Psoas muscle (tissue), 8 donors: ENCODE measurements around the gene FBXO3. TPM values are rescaled to one million over a fixed set of nuclear protein-coding genes. Genes with fewer than 3 reads are reported as not detected.

ENCODE experiments used
- ATAC-seq, 4 donors: fragments of 200-7000 bp; cut with Tn5 transposase; one replicate each; pipeline ENCODE4 v1.9.1; 2020; ENCODE audit warnings: moderate library complexity in 3 of 4, mild to moderate bottlenecking in 2 of 4
- DNase-seq, 2 donors: peaks; one replicate each; pipeline ENCODE4 v3.0.0-alpha.2; 2020
- H3K27ac ChIP-seq: fragments of 200-600 bp; one replicate; pipeline ENCODE4 v1.8.0; 2022
- H3K27me3 ChIP-seq, 3 donors: fragments of 200-600 bp in 1 of 3; one replicate each; pipeline versions ENCODE4 v1.6.1 to v1.8.0; 2013 to 2022; ENCODE audit warnings: low read length in 2 of 3, mild to moderate bottlenecking in 2 of 3, moderate library complexity in 1 of 3; ENCODE audit not compliant: insufficient read depth in 3 of 3
- H3K36me3 ChIP-seq, 2 donors: fragments of 200-600 bp in 1 of 2; one replicate each; pipeline versions ENCODE4 v1.6.1 to v1.8.0; 2013 to 2022; ENCODE audit warnings: low read depth in 1 of 2, mild to moderate bottlenecking in 1 of 2, moderate library complexity in 1 of 2; ENCODE audit not compliant: insufficient read depth in 1 of 2
- H3K4me1 ChIP-seq: fragments of 200-600 bp; one replicate; pipeline ENCODE4 v1.8.0; 2022
- H3K4me3 ChIP-seq: fragments of 200-600 bp; one replicate; pipeline ENCODE4 v1.8.0; 2022; ENCODE audit warnings: mild to moderate bottlenecking
- H3K9me3 ChIP-seq: fragments of 200-600 bp; one replicate; pipeline ENCODE4 v1.8.0; 2022
- CTCF ChIP-seq: fragments of 200-600 bp; IDR thresholded peaks from one replicate; pipeline ENCODE4 v1.8.0; 2022; ENCODE audit warnings: antibody characterized with exemption
- WGBS, 3 donors: extraction: QIAGEN DNeasy Blood & Tissue Kit; methylation state at CpG; one replicate each; pipeline versions ENCODE4 v1.1.6 to v1.1.7; 2013; 5-methylcytosine and 5-hydroxymethylcytosine counted together
- intact Hi-C, 2 donors: fragments of 100-400 bp; cut with DNase I; formaldehyde crosslinking; loops; one replicate each; pipeline versions ENCODE4 v1.11.0 to v1.14.2; 2022
- polyA plus RNA-seq, 3 donors: library from polyadenylated mRNA; stranded (reverse); fragments of 200-250 nt; gene quantifications; one replicate each; pipeline ENCODE4 v1.2.3, GENCODE V29; 2013
- total RNA-seq, 4 donors: library from RNA; stranded (reverse); fragmentation: NEBNext Ultra II Directional in 2 of 4; extraction: Animal tissue kit (Norgen Biotek cat#: 25700) in 2 of 4; gene quantifications; one replicate each; pipeline versions ENCODE4 v1.2.1 to v1.2.4, GENCODE V29; 2021 to 2023
- donor health status: healthy with polysubstance abuse.
- donor health status: DM: no; HTN: no; CAD: no; lungs with moderate emphysema.
- donor health status: Bipolar disorder and iron deficiency.
- donor health status: healthy.
- donor health status: DM: yes; HTN: yes; CAD: no.
- donor health status: DM: no; HTN: no; CAD: no.
- donor health status: DM: no; HTN: no; CAD: no.
- donor health status: DM: yes; HTN: yes; CAD: no.

FBXO3 gene
- total and polyA plus RNA-seq, 7 donors: 13.4 to 52.6 (median 36.7) TPM

GRCh38 chr11:33724644-33725035 is 49.7 kb downstream of the FBXO3 start:
- peaks cover 84% of the 10 kb centered on the region for H3K4me1 ChIP-seq
- TF ChIP-seq CTCF: no peak
- H3K9me3 ChIP-seq: no peaks in the 10 kb centered on the region
- H3K36me3 ChIP-seq: peaks cover 0 to 15% of the 10 kb centered on the region in 2 donors
- intact Hi-C loops: no loop called here
- WGBS, 3 donors: 29 to 45% (median 42%) methylated on average over 4 of the region's 4 CpGs
- peak in 3 of 4 donors; percentile 13 to 37 (median 30) for ATAC-seq
- peak overlapping the region; percentile 22 for H3K4me3 ChIP-seq
- H3K27ac ChIP-seq: peak overlapping the region; percentile 96
- no peak for DNase-seq
- H3K27me3 ChIP-seq: no peaks in the 10 kb centered on the region

DNA sequence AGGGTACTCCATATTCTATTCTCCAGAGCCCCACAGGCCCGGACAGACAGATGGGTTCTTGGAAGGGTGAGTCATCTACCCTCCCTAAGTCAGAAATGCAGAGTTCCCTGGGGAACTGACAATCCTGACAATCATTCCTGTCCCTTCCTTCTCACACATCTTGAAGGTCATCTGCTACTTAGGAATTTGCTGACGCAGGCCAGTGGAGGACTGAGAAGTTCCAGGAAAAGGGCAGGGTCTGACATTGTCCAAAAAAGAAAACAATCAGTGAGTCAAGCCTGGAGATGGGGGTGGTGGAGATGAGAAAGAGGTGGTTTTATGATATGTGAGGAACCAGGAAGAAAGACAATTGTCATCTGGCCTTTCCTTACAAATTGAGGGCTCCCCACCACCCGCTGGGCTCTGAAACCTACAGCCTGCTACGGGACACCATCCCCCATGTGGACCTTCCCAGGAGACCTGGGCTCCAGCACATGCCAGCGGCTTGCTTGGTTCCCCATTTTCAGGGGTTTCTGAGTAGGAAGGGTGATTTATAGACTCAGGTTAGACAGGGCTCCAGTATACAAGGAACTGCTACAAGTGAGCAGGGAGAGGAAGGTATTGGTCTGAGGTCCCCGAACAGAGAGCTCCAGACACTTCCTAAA is 51.0 kb downstream of the FBXO3 start:
- intact Hi-C loops: no loop called here
- H3K27ac ChIP-seq: peak overlapping the region; percentile 96
- H3K36me3 ChIP-seq: peaks cover 2 to 24% of the 10 kb centered on the region in 2 donors
- no peaks in the 10 kb centered on the region for H3K9me3 ChIP-seq
- H3K27me3 ChIP-seq: no peaks in the 10 kb centered on the region
- ATAC-seq (peak in 3 of 4 donors; percentile 6 to 46 (median 34)), DNase-seq (peak in 1 of 2 donors; percentile 56)
- WGBS, 3 donors: 51 to 59% (median 52%) methylated on average over 6 of the region's 6 CpGs
- peak overlapping the region; percentile 22 for H3K4me3 ChIP-seq
- peaks cover 85% of the 10 kb centered on the region for H3K4me1 ChIP-seq
- TF ChIP-seq CTCF: no peak

DNA sequence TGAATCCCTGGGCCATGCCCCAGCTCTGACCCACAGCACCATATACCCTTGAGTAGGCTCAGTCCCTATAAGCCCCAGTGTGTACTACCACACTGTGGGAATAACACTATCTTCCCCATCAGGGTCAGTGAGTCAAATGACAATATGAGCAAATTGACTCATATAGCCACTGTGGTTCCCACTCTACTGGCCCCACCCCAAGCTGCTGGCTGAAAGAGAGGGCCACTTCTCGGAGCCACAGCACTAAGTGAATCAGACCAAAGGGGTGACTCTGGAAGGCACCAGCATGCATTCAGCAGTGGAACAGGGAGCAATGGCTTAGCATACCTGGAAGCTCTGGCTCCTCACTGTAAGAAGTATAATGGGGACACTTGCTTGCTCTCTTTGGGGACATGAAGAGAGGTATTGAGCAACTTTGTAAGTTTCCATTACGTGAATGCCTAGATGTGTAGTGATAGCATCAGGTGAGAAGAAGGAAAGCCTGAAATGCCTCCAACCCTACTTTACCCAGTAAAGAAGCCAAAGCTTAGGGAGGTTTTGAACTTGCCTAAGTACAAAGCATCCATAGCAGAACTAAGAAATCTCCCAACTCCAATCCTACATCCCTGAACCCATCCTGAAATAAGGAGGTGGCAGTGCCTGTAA is 51.6 kb downstream of the FBXO3 start:
- Histone ChIP-seq H3K9me3 (no peaks in the 10 kb centered on the region), H3K4me1 (peaks cover 92% of the 10 kb centered on the region), H3K27me3 (no peaks in the 10 kb centered on the region), H3K36me3 (peaks cover 2 to 31% of the 10 kb centered on the region in 2 donors), H3K4me3 (peak overlapping the region; percentile 12), H3K27ac (peak overlapping the region; percentile 96)
- 30 to 46% (median 31%) methylated on average over 2 of the region's 2 CpGs for WGBS, 3 donors
- no peak for TF ChIP-seq CTCF
- ATAC-seq (peak; percentile 61 to 67 (median 64)), DNase-seq (peak; percentile 62 to 73)
- intact Hi-C loops: no loop called here

DNA sequence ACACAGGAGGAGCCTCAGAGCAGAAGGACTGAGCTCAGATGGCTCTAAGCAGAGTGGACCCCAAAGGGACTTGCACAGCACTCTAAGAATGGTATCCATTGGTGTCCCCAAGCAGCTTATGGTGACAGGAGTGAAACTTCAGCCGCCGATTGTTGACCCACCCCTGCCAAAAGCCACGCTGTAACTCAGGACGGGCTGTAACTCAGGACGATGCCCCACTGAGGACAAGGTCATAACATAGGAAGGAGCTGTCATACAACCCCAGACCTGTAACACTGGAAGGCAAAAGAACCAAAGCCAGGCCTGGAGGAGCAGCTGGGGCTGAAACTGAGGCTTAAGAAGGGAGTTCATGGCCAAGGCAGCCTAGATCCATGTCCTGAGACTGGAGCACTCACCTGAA is 52.3 kb downstream of the FBXO3 start:
- ATAC-seq (peak; percentile 74 to 84 (median 78)), DNase-seq (peak; percentile 38 to 77)
- 25 to 27% (median 27%) methylated on average over 5 of the region's 5 CpGs for WGBS, 3 donors
- intact Hi-C loops: no loop called here
- Histone ChIP-seq H3K4me1 (peaks cover 98% of the 10 kb centered on the region), H3K27ac (peak overlapping the region; percentile 96), H3K9me3 (no peaks in the 10 kb centered on the region), H3K4me3 (peak overlapping the region; percentile 12), H3K27me3 (no peaks in the 10 kb centered on the region), H3K36me3 (peaks cover 7 to 38% of the 10 kb centered on the region in 2 donors)
- TF ChIP-seq CTCF: no peak
